ENCODE results near the gene ACOXL.

DNA sequence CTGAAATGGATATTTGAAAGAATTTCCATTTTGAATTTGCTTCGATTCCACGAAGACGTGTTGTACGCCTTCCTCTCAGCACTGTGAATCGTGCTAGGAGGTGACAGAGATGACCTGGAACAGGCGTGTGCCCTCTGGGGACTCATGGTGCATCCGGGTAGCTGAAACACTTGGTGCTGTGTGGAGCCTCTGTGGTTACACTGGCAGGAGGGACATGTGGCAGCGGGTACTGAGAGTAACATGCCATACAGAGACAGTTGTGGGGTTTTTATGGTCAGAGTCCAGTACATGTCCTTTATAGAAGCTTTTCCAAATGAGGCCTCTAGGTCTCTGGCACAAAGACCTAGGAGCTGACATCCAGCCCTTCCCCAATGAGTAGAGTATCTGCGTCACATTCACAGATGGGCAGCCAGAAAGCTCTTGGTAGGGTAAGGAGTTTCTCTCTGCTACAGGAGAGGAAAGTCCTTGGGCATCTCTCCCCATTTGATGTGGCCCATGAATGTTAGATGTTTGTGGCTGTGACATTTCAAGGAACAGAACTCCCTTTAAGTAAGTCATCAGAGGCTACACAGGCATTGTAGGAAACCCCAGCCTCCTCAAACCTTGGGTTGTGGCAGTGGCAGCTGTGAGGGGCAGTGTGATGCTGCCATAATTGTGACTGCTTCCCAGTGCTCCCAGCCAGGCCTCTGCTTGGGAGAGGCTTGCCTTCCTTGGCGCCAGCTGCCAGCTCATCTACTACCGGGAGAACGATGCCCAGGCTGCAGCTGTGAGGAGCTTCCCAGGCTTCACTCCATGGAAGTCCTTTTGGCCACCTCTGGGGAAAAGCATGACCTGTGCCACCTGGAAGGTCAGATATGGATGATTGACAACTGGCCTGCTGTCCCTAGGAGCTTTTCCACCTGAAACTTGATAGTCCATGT lies 80.6 kb downstream of the ACOXL start:
- TF ChIP-seq POLR2A (IDR thresholded peaks at IDR 0.05) = no peak
- TF ChIP-seq, protein P1, sequence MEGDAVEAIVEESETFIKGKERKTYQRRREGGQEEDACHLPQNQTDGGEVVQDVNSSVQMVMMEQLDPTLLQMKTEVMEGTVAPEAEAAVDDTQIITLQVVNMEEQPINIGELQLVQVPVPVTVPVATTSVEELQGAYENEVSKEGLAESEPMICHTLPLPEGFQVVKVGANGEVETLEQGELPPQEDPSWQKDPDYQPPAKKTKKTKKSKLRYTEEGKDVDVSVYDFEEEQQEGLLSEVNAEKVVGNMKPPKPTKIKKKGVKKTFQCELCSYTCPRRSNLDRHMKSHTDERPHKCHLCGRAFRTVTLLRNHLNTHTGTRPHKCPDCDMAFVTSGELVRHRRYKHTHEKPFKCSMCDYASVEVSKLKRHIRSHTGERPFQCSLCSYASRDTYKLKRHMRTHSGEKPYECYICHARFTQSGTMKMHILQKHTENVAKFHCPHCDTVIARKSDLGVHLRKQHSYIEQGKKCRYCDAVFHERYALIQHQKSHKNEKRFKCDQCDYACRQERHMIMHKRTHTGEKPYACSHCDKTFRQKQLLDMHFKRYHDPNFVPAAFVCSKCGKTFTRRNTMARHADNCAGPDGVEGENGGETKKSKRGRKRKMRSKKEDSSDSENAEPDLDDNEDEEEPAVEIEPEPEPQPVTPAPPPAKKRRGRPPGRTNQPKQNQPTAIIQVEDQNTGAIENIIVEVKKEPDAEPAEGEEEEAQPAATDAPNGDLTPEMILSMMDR (IDR thresholded peaks at IDR 0.05) = no peak

Data from right lobe of liver (tissue), 4 donors.